Esophagus muscularis mucosa (tissue), 4 donors: Measurements from ENCODE around the gene RPLP2. TPM values are rescaled to one million over a fixed set of nuclear protein-coding genes. Genes with fewer than 3 reads are reported as not detected.

Source experiments
- DNase-seq: peaks from one replicate; pipeline ENCODE4 v3.0.0-alpha.2; 2017; ENCODE audit errors: extremely low spot score
- H3K27ac ChIP-seq, 4 donors: fragments of 200-600 bp; sonication (generic); replicated peaks in 1 of 4; 1 replicate in 3 of 4; 2 replicates in 1 of 4; pipeline ENCODE4 v1.5.1; 2016 to 2019; ENCODE audit warnings: mild to moderate bottlenecking in 1 of 4
- H3K27me3 ChIP-seq, 4 donors: fragments of 200-600 bp; sonication (generic); one replicate each; pipeline versions ENCODE4 v1.5.1 to v1.6.0; 2016 to 2019
- H3K36me3 ChIP-seq, 4 donors: fragments of 200-600 bp; sonication (generic); one replicate each; pipeline ENCODE4 v1.5.1; 2016 to 2019
- H3K4me1 ChIP-seq, 4 donors: fragments of 200-600 bp; sonication (generic); one replicate each; pipeline ENCODE4 v1.5.1; 2016 to 2019
- H3K4me3 ChIP-seq, 4 donors: fragments of 200-600 bp; sonication (generic); 1 replicate in 2 of 4; 2 replicates in 2 of 4; pipeline ENCODE4 v1.5.1; 2016 to 2019; ENCODE audit warnings: mild to moderate bottlenecking in 4 of 4, moderate library complexity in 1 of 4
- H3K9me3 ChIP-seq, 4 donors: fragments of 200-600 bp; sonication (generic); 1 replicate in 3 of 4; 2 replicates in 1 of 4; pipeline ENCODE4 v1.5.1; 2016 to 2019
- EP300 ChIP-seq: sonication (generic); formaldehyde crosslinking; IDR thresholded peaks from one replicate; pipeline ENCODE4 v1.6.1; 2017; ENCODE audit warnings: antibody characterized with exemption
- POLR2A ChIP-seq: fragments of 450-650 bp; IDR thresholded peaks from one replicate; pipeline ENCODE4 v1.6.1; 2017; ENCODE audit warnings: antibody characterized with exemption, moderate library complexity, mild to moderate bottlenecking, low read depth
- POLR2AphosphoS5 ChIP-seq, 2 donors: sonication (generic); formaldehyde crosslinking; IDR thresholded peaks; one replicate each; pipeline ENCODE4 v1.6.1; 2017; ENCODE audit warnings: antibody characterized with exemption in 2 of 2
- WGBS: methylation state at CpG from one replicate; pipeline ENCODE4 v1.1.5; 2018; 5-methylcytosine and 5-hydroxymethylcytosine counted together
- intact Hi-C: fragments of 100-400 bp; cut with DNase I; formaldehyde crosslinking; loops from one replicate; pipeline ENCODE4 v1.15.1; 2023
- total RNA-seq, 4 donors: library from RNA; depleted of rRNA; stranded (reverse); fragments of >200 nt; gene quantifications; one replicate each; pipeline versions ENCODE4 v1.1.0 to v1.2.1, GENCODE V29; 2016
- TF ChIP-seq, protein P1 (sequence below), 3 experiments: fragments of 200-600 bp in 2 of 3; fragments of 450-650 bp in 1 of 3; sonication (generic) in 2 of 3; IDR thresholded peaks; one replicate each; pipeline ENCODE4 v1.5.1; 2017 to 2019; ENCODE audit warnings: antibody characterized with exemption in 3 of 3, mild to moderate bottlenecking in 2 of 3, moderate library complexity in 1 of 3

Gene RPLP2
- total RNA-seq, 4 donors from 2014 or later: 318 to 813 (median 686) TPM

DNA sequence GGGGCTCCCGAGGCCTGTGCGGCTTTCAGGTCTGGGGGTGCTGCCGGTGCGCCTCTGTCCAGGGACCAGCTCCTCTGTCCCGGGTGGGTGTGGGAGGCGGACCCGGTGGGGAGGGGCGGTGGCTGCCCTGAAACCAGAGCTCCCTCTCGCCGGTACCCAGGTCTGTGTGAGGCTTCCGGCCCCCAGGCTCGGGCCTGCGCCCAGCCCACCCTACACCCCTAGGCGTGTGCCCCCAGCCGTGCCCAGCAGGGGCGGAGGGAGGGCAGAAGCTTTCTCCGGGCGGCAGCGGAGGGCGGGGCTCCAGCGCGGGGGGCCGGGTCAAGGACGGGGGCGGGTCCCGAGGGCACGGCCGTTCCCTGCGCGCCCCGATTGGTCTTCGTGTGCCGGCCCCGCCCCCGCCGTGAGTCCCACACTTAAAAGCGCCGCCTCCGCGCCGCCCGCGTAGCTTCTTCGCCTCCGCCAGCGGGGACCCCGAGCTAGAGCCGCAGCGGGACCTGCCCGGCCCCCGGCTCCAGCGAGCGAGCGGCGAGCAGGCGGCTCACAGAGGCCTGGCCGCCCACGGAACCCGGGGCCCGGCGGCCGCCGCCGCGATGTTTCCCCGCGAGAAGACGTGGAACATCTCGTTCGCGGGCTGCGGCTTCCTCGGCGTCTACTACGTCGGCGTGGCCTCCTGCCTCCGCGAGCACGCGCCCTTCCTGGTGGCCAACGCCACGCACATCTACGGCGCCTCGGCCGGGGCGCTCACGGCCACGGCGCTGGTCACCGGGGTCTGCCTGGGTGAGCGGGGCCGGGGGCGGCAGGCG lies 9.6 kb downstream of the RPLP2 start:
- WGBS: 0% methylated on average over 1 of the region's 96 CpGs
- intact Hi-C loops: no loop called here
- Histone ChIP-seq H3K36me3 (peaks cover 19 to 43% (median 36%) of the 10 kb centered on the region in 4 donors), H3K4me1 (peaks cover 33 to 39% (median 34%) of the 10 kb centered on the region in 4 donors), H3K9me3 (no peaks in the 10 kb centered on the region), H3K4me3 (peak overlapping the region; percentile 68 to 89 (median 74)), H3K27me3 (peaks cover 0 to 8% (median under 1%) of the 10 kb centered on the region in 4 donors), H3K27ac (peak overlapping the region; percentile 90 to 98 (median 92))
- TF ChIP-seq EP300 (no peak), POLR2AphosphoS5 (IDR thresholded peaks at IDR 0.05) (peak; percentile 66 to 89), POLR2A (peak; percentile 84)
- TF ChIP-seq, protein P1, sequence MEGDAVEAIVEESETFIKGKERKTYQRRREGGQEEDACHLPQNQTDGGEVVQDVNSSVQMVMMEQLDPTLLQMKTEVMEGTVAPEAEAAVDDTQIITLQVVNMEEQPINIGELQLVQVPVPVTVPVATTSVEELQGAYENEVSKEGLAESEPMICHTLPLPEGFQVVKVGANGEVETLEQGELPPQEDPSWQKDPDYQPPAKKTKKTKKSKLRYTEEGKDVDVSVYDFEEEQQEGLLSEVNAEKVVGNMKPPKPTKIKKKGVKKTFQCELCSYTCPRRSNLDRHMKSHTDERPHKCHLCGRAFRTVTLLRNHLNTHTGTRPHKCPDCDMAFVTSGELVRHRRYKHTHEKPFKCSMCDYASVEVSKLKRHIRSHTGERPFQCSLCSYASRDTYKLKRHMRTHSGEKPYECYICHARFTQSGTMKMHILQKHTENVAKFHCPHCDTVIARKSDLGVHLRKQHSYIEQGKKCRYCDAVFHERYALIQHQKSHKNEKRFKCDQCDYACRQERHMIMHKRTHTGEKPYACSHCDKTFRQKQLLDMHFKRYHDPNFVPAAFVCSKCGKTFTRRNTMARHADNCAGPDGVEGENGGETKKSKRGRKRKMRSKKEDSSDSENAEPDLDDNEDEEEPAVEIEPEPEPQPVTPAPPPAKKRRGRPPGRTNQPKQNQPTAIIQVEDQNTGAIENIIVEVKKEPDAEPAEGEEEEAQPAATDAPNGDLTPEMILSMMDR (IDR thresholded peaks at IDR 0.05): peak in 2 of 3 experiments; percentile 27 to 46
- peak; percentile 96 for DNase-seq

DNA sequence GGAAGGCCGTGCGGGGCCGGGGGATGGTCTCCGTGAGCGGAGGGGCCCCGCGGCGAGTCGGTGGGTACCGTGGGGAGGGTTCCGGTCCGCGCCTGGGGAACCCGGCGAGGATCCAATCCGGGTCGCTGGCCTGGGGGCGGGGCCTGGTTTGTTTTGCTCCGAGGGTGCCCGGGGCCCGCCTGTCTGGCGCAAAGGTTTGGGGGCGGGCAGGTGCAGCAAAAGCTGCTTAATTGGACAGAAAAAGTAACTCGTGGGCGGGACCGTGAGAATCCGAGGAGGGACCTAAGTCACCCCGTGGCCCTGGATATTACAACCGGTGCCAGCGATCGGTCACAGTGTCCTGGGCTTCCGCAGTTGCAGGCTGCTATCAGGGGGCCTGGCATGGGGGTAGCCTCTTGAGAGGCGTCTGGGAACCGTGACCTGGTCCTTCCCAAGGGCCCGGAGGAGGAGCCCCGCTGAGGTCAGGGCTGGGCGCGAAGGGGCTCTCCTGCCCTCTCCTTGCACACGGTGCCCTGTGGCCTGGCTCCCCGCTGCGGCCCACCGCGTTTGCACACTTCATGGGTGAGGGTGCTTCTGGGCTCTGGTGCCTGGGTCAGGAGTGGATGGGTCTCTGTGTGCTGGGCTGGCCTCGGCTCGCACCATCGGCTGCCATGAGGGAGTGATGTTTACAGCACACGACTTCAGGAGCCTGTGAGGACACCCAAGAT lies 10.3 kb downstream of the RPLP2 start:
- Histone ChIP-seq H3K27ac (peak overlapping the region; percentile 90 to 98 (median 92)), H3K4me3 (peak overlapping the region; percentile 68 to 89 (median 74)), H3K9me3 (no peaks in the 10 kb centered on the region), H3K4me1 (peaks cover 33 to 39% (median 34%) of the 10 kb centered on the region in 4 donors), H3K27me3 (peaks cover 0 to 16% (median 4%) of the 10 kb centered on the region in 4 donors), H3K36me3 (peaks cover 27 to 43% (median 37%) of the 10 kb centered on the region in 4 donors)
- intact Hi-C loops: no loop called here
- TF ChIP-seq POLR2A: peak; percentile 26
- TF ChIP-seq, protein P1 (IDR thresholded peaks at IDR 0.05): no peak
- peak in 1 of 2 donors; percentile 36 for TF ChIP-seq POLR2AphosphoS5 (IDR thresholded peaks at IDR 0.05)
- DNase-seq: peak; percentile 96
- WGBS: 0% methylated on average over 13 of the region's 47 CpGs

GRCh38 chr11:820655-821511 lies 11.1 kb downstream of the RPLP2 start:
- Histone ChIP-seq H3K4me3 (peak overlapping the region; percentile 68 to 89 (median 74)), H3K27ac (peak overlapping the region; percentile 90 to 98 (median 92))
- 43% methylated on average over 7 of the region's 11 CpGs for WGBS

DNA sequence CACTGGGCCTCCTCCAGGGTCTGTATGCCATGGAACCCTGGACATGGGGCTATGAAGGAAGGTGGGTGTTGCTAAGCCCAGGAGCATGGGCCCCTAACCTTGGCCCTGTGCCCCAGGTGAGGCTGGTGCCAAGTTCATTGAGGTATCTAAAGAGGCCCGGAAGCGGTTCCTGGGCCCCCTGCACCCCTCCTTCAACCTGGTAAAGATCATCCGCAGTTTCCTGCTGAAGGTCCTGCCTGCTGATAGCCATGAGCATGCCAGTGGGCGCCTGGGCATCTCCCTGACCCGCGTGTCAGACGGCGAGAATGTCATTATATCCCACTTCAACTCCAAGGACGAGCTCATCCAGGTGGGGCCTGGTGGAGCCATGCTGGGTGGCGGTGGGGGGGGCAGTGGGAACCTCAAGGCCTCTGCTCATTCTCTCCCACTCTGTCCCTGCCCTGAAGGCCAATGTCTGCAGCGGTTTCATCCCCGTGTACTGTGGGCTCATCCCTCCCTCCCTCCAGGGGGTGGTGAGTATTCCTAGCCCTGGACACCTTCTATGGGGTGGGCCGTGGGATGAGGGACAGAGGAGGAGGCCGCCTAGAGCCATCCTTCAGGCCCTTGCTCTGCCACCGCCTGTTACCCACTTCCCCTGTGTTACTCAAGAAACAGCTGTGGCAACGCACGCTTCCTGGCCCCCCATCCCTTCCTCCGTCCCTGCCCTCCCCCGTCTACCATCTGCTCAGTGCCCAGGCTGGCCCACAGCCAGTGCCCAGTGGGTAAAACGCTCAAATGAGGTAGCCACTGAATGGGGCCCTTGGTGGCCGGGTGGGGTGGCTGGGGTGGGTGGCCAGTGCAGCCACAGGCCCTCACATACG lies 12.0 kb downstream of the RPLP2 start:
- intact Hi-C loops: no loop called here
- H3K9me3 ChIP-seq: no peaks in the 10 kb centered on the region
- peaks cover 0 to 32% (median 19%) of the 10 kb centered on the region in 4 donors for H3K27me3 ChIP-seq
- H3K4me1 ChIP-seq: peaks cover 43 to 46% (median 45%) of the 10 kb centered on the region in 4 donors
- TF ChIP-seq POLR2A (no peak), EP300 (no peak)
- TF ChIP-seq, protein P1 (IDR thresholded peaks at IDR 0.05): no peak
- no peak for DNase-seq
- H3K4me3 ChIP-seq: peak overlapping the region; percentile 68 to 89 (median 74)
- H3K36me3 ChIP-seq: peaks cover 31 to 46% (median 45%) of the 10 kb centered on the region in 4 donors
- 60% methylated on average over 11 of the region's 22 CpGs for WGBS
- H3K27ac ChIP-seq: peak overlapping the region; percentile 90 to 98 (median 92)

More at GRCh38 chr11:820655-821511, 11.1 kb downstream of the RPLP2 start:
- DNase-seq: no peak
- TF ChIP-seq EP300 (no peak), POLR2A (no peak), POLR2AphosphoS5 (IDR thresholded peaks at IDR 0.05) (peak; percentile 60 to 74)
- Histone ChIP-seq H3K4me1 (peaks cover 34 to 39% (median 36%) of the 10 kb centered on the region in 4 donors), H3K27me3 (peaks cover 0 to 24% (median 11%) of the 10 kb centered on the region in 4 donors), H3K9me3 (no peaks in the 10 kb centered on the region), H3K36me3 (peaks cover 31 to 46% (median 43%) of the 10 kb centered on the region in 4 donors)
- intact Hi-C loops: no loop called here
